ENCODE results near the gene REXO5.
"Not testable (repeated sequence)": the region's sequence is repeated elsewhere in the genome, so short reads cannot be mapped to it uniquely, and the experiment has no call there.

Gene REXO5

DNA sequence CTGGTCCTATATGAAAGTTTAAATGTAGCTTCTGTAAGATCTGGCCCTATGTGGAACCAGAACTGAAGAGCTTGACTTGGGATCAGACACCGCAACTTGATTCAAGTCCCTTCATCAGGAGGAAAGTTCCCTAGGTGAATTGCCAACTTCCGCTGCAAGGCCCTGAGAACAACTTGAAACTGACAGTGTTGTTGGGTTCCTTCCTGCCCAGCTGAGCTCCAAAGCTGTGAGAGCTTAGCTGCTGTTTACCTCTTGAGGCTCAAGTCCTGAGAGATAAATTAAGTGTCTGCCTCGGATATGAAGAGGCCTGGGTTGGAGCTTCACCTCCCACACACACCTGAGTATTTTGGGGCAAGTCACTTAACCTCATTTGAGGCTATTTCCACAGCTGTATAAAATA is 44.7 kb downstream of the REXO5 start:
- no peak for DNase-seq

- DNase-seq, result no peak
Measured at GRCh38 chr16:20851601-20852000, 45.3 kb downstream of the REXO5 start.

- DNase-seq, result no peak
Measured at GRCh38 chr16:20853143-20853542, 46.8 kb downstream of the REXO5 start.

- no peak for DNase-seq
Measured at GRCh38 chr16:20853981-20854620, 47.8 kb downstream of the REXO5 start.

GRCh38 chr16:20854963-20855362 is 48.6 kb downstream of the REXO5 start:
- no peak for DNase-seq

- DNase-seq, result no peak
Measured at GRCh38 chr16:20857281-20857680, 51.0 kb downstream of the REXO5 start.

DNA sequence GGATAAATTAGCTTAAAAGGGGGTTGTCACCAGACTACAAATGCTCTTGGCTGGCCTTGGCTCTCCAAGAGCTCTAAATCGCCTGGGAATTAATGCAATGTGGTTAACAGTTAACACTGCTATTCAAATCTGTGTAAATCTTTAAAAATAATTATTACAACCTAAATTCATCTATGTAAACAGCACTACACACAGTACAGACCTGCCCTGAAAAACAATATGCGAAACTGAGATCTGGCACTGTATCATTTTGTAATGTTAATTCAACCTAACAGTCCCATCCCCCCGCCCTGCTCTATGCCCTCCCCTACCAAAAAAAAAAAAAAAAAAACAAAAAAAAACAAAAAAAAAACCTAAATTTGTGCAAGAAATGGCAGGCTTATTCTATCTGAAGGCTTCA is 52.9 kb downstream of the REXO5 start:
- DNase-seq, result no peak

- no peak for DNase-seq
Measured at GRCh38 chr16:20859699-20860098, 53.4 kb downstream of the REXO5 start.

GRCh38 chr16:20860361-20860760 is 54.0 kb downstream of the REXO5 start:
- DNase-seq, result no peak

- DNase-seq, result not testable (repeated sequence)
Measured at GRCh38 chr16:20860995-20861394, 54.7 kb downstream of the REXO5 start.

GRCh38 chr16:20862162-20862960 is 56.0 kb downstream of the REXO5 start:
- DNase-seq, result no peak

DNA sequence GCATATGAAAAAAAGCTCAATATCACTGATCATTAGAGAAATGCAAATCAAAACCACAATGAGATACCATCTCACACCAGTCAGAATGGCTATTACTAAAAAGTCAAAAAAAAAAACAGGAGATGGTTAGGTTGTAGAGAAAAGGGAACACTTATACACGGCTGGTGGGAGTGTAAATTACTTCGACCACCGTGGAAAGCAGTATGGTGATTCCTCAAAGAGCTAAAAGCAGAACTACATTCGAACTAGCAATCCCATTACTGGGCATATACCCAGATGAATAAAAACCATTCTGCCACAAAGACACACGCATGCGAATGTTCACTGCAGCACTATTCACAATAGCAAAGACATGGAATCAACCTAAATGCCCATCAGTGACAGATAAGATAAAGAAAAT is 58.0 kb downstream of the REXO5 start:
- DNase-seq, result not testable (repeated sequence)

GRCh38 chr16:20865420-20866131 is 59.2 kb downstream of the REXO5 start:
- DNase-seq, result no peak

- no peak for DNase-seq
Measured at GRCh38 chr16:20866145-20866772, 59.9 kb downstream of the REXO5 start.

- DNase-seq, result no peak
Measured at GRCh38 chr16:20866801-20867200, 60.5 kb downstream of the REXO5 start.

GRCh38 chr16:20867585-20867984 is 61.3 kb downstream of the REXO5 start:
- no peak for DNase-seq

GRCh38 chr16:20868890-20869289 is 62.6 kb downstream of the REXO5 start:
- no peak for DNase-seq

DNA sequence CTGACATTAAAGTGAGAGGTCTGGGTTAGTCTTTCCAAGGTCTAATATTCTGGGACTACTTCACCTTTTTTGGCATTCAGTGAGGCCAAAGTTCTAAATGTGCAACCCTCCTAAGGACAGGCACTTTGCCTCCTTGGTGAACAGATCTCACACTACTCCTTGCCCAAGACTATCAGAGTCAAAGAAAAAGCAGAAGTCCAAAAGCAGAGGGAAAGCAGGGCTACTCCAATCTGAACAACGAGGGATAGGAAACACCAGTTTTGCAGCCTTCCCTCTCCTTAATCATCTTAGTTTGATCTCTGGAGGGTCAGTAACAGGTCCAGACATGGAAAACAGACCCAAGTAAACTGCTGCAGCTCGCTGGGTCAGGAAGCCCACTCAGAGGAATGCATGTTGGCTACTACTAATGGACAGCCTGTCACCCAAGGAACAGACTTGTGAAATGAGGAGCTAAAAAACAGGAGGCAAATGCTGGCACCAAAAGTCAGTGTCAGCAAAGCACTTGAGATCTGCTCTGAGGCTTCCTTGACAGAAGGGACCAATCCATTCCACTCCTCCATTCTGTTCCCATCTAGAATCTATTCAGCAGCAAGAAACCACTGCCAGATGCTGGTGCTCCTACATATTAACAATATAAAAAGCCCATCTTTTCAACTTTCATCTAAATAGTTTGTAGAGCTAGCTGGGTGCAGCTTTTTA is 63.9 kb downstream of the REXO5 start:
- DNase-seq, result no peak

DNA sequence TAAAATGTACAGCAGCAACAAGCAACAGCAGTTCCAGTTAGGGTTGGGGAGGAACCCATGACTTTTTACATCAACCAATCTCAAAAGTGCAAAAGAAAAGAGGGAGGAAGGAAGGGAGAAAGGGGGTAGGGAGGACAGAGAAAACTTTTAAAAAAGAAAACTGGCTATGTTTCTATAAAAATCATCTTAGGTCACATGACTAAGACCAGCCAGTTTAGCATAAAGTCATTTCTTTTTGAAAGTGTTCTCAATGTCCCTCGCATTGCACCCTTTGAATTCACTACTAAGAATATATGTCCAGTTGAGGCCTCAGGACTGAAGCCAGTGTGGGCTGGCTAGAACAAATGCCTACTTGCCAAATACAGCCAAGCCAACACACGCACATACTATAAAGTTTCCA is 64.9 kb downstream of the REXO5 start:
- DNase-seq, result no peak

GRCh38 chr16:20871941-20872815 is 65.9 kb downstream of the REXO5 start:
- no peak for DNase-seq

DNA sequence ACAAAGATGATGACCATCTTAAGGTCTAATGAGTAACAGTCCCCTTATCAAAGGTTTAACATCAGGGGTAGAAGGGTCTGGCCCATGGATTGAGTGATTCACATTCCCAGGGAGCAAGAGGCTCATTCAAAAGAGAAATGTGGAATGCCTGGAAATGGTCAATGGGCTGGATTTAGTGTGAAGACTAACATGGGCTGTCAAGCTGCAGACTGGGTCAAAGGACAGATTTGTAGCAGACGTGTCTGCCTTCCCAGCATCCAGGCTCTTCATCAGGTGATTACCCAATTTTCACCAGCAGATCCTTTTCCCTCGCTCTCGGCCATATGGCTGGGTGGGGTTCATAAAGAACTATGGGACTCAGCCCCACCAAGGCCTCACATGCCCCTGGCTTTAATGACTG is 67.0 kb downstream of the REXO5 start:
- DNase-seq, result no peak

GRCh38 chr16:20874088-20874581 is 67.8 kb downstream of the REXO5 start:
- DNase-seq, result no peak
